Measurements from ENCODE around the gene PHF5A. TPM values are rescaled to one million over a fixed set of nuclear protein-coding genes. Genes with fewer than 3 reads are reported as not detected.

The PHF5A gene
- total RNA-seq, 4 donors from 2014 or later: 22.4 to 58.3 (median 39.4) TPM

DNA sequence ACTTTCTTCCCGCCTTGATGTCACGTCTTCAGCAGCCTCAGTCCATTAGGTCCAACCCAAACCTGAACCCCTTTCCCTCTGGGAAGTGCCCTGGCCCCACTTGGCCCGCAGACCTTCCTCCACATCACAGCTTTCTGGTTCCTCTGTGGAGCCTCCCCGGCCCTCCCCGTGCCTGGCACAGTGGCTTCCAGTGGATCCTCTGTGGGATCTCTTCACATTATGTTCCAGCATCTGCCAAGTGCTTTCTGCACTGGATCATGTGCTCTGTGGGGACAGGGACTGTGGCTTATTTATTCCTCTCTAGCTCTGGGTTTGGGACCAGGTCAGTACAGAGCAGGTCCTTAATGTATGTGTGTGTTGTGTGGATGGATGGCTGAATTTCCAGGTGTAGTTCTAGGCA lies 44.9 kb upstream of the PHF5A start:
- Histone ChIP-seq H3K27me3 (no peaks in the 10 kb centered on the region), H3K27ac (peak overlapping the region in 1 of 3 donors; percentile 28), H3K4me1 (peaks cover 0 to 24% of the 10 kb centered on the region in 2 donors), H3K36me3 (peaks cover 28 to 48% of the 10 kb centered on the region in 2 donors), H3K9me3 (no peaks in the 10 kb centered on the region), H3K4me3 (replicated peaks in 1 of 3) (no peak overlapping the region)
- TF ChIP-seq, protein P1, sequence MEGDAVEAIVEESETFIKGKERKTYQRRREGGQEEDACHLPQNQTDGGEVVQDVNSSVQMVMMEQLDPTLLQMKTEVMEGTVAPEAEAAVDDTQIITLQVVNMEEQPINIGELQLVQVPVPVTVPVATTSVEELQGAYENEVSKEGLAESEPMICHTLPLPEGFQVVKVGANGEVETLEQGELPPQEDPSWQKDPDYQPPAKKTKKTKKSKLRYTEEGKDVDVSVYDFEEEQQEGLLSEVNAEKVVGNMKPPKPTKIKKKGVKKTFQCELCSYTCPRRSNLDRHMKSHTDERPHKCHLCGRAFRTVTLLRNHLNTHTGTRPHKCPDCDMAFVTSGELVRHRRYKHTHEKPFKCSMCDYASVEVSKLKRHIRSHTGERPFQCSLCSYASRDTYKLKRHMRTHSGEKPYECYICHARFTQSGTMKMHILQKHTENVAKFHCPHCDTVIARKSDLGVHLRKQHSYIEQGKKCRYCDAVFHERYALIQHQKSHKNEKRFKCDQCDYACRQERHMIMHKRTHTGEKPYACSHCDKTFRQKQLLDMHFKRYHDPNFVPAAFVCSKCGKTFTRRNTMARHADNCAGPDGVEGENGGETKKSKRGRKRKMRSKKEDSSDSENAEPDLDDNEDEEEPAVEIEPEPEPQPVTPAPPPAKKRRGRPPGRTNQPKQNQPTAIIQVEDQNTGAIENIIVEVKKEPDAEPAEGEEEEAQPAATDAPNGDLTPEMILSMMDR (IDR thresholded peaks at IDR 0.05): no peak
- no peak for TF ChIP-seq POLR2A (IDR thresholded peaks at IDR 0.05)
- intact Hi-C loops (cut with DNase I): loop anchor here (10.0 kb wide), 2 partner anchors 59 to 229 kb away; partner anchors contain the start of gene RANGAP1
- 84 to 90% methylated on average over 5 of the region's 5 CpGs for WGBS, 2 donors
- no peak for DNase-seq

DNA sequence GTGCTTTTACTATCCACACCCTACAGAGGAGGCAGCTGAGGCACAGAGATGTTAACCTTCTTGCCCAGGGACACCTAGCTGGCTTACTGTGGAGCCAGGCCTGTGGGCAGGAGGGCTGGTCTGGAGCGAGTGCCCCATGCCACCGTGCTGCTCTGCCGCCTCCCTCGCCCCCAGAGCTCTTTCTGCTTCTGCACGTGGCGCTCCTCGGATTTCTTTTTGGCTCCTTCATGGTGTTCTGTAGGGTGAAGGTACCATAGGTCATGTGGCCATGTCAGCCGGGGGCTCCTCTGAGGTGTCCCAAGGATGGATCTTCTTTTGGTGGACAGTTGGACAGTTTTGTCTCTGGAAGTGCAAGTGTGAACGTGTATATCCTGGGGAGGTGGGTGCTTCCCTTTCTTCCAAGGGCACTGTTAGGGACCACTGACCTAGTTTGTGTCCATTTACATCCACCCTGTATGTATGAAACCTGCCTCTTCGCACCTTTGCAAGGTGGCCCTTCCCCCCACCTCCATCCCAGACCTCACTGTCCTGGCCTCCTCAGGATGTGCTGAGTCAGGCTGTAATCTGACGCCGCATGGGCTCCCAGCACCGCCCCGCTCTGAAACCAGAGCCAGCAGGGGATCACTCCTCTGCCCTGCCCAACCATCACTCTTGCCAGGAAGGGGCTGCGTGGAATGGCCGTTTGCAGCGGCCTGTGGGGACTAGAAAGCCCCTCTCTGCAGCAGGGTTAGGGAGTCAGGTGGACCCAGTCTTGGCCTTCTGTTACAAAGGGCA lies 44.1 kb upstream of the PHF5A start:
- Histone ChIP-seq H3K27me3 (no peaks in the 10 kb centered on the region), H3K27ac (peak overlapping the region in 2 of 3 donors; percentile 28 to 39), H3K4me3 (replicated peaks in 1 of 3) (no peak overlapping the region), H3K36me3 (peaks cover 35 to 53% of the 10 kb centered on the region in 2 donors), H3K9me3 (no peaks in the 10 kb centered on the region), H3K4me1 (peaks cover 0 to 24% of the 10 kb centered on the region in 2 donors)
- 70 to 81% methylated on average over 6 to 17 of the region's 17 CpGs for WGBS, 2 donors
- intact Hi-C loops (cut with DNase I): loop anchor here (10.0 kb wide), 2 partner anchors 58 to 228 kb away; partner anchors contain the start of gene RANGAP1
- DNase-seq: peak; percentile 52 to 64
- TF ChIP-seq, protein P1 (IDR thresholded peaks at IDR 0.05): no peak
- no peak for TF ChIP-seq POLR2A (IDR thresholded peaks at IDR 0.05)

DNA sequence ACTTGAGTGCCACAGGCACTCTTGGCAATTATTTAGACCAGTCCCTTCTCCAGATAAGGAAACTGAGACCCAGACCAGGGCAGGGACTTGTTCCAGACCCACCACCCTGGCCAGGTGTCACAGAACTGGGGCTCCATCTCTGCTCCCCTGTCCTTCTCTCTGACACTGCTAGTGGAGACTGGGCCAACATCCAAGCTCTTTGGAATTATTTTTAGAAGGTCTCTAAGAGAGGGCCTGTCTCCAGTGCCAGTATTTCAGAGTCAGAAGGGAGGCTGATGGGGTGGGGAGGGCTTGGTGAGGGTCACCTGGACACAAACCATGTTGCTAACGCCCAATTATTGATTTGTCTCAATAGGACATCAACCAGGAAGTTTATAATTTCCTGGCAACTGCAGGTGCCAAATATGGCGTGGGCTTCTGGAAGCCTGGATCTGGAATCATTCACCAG lies 43.1 kb upstream of the PHF5A start:
- whole genome bisulfite sequencing, 2 donors: 64 to 68% methylated on average over 2 of the region's 2 CpGs
- intact Hi-C loops (cut with DNase I): loop anchor here (10.0 kb wide), 2 partner anchors 57 to 227 kb away; partner anchors contain the start of gene RANGAP1
- peaks cover 0 to 24% of the 10 kb centered on the region in 2 donors for H3K4me1 ChIP-seq
- no peaks in the 10 kb centered on the region for H3K9me3 ChIP-seq
- peak in 1 of 2 donors; percentile 16 for DNase-seq
- TF ChIP-seq, protein P1 (IDR thresholded peaks at IDR 0.05): no peak
- no peak for TF ChIP-seq POLR2A (IDR thresholded peaks at IDR 0.05)
- H3K27ac ChIP-seq: peak overlapping the region in 2 of 3 donors; percentile 21 to 30
- no peak overlapping the region for H3K4me3 ChIP-seq (replicated peaks in 1 of 3)
- H3K27me3 ChIP-seq: no peaks in the 10 kb centered on the region
- H3K36me3 ChIP-seq: peaks cover 34 to 55% of the 10 kb centered on the region in 2 donors

DNA sequence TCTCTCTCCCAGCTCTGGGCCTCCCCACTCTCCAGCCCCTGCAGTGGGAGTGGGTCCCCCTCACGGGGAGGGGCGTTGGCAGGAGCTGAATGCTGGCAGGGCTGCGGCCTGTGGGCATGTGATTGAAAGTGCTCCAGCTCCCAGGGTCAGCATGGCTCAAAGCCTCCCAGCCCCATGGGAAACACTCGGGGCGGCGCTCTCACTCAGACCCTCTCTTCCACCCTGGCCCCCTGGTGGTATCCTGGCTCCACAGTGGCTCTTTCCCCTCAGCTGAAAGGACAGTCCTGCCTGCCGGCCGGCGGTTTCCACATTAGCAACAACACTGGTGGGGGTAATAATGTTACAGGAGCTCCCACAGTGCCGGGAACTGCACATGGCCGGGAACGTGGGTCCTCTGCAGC lies 40.3 kb upstream of the PHF5A start:
- no peak overlapping the region for H3K27ac ChIP-seq
- H3K36me3 ChIP-seq: peaks cover 28 to 33% of the 10 kb centered on the region in 2 donors
- no peak for DNase-seq

More for the DNA sequence above, 40.3 kb upstream of the PHF5A start:
- Histone ChIP-seq H3K27me3 (no peaks in the 10 kb centered on the region), H3K4me1 (peaks cover 0 to 24% of the 10 kb centered on the region in 2 donors), H3K4me3 (replicated peaks in 1 of 3) (no peak overlapping the region), H3K9me3 (no peaks in the 10 kb centered on the region)
- TF ChIP-seq, protein P1 (IDR thresholded peaks at IDR 0.05): no peak
- no peak for TF ChIP-seq POLR2A (IDR thresholded peaks at IDR 0.05)
- 63 to 65% methylated on average over 3 to 7 of the region's 12 CpGs for WGBS, 2 donors
- intact Hi-C loops (cut with DNase I): no loop called here

All from thyroid gland (tissue), 4 donors.